ENCODE measurements around the gene KIAA1671. TPM values are rescaled to one million over a fixed set of nuclear protein-coding genes. Genes with fewer than 3 reads are reported as not detected.

KIAA1671 gene
- total and polyA plus RNA-seq, 2 of the 4 experiments (the other 2 are of a cell fraction), result 0.02 TPM; not detected in 1

GRCh38 chr22:25076336-25076735, 123.8 kb downstream of the KIAA1671 start:
- in situ Hi-C loops (cut with MboI; ENCODE audit: low sequenced_read_pairs) (no loop called here), dilution Hi-C loops (cut with HindIII; ENCODE audit: low sequenced_read_pairs, unreplicated experiment) (no loop called here), intact Hi-C loops (cut with micrococcal nuclease) (no loop called here)
- Histone ChIP-seq H3K4me3 (ENCODE audit: insufficient read depth, low read depth, low read length) (no peak overlapping the region), H2AK9ac (replicated peaks; ENCODE audit: low read depth, low read length, poor library complexity) (no peak overlapping the region), H3K14ac (replicated peaks; ENCODE audit: low read depth, low read length) (no peak overlapping the region), H3K9me1 (ENCODE audit: insufficient read depth, low read length) (no peaks in the 10 kb centered on the region), H4K5ac (ENCODE audit: low read depth, low read length) (no peak overlapping the region), H2BK15ac (ENCODE audit: low read depth, low read length) (no peak overlapping the region), H2BK5ac (ENCODE audit: low read depth, low read length, poor library complexity, severe bottlenecking) (no peak overlapping the region), H3K56ac (ENCODE audit: extremely low read depth, insufficient read depth, low read length) (no peak overlapping the region), H3K36me3 (ENCODE audit: control insufficient read depth, insufficient read depth, low read length) (no peaks in the 10 kb centered on the region), H3K18ac (ENCODE audit: low read depth, low read length) (no peak overlapping the region), H2AK5ac (ENCODE audit: low read depth, low read length) (no peak overlapping the region), H3K27me3 (ENCODE audit: control insufficient read depth, insufficient read depth, low read length) (no peaks in the 10 kb centered on the region; the same call in none of the 2 replicates), H4K20me1 (ENCODE audit: insufficient read depth, low read length) (no peaks in the 10 kb centered on the region), H3K79me1 (ENCODE audit: low read depth in 1 of 2, low read length in 2 of 2) (no peaks in the 10 kb centered on the region), H4K91ac (ENCODE audit: insufficient read depth, low read depth, low read length) (no peak overlapping the region), H3K4ac (ENCODE audit: low read depth, low read length) (no peak overlapping the region), H2BK20ac (ENCODE audit: low read depth, low read length) (no peak overlapping the region), H3K4me2 (ENCODE audit: low read depth, low read length) (no peak overlapping the region), H4K8ac (ENCODE audit: low read depth in 2 of 2, low read length in 2 of 2) (no peak overlapping the region), H3K9me3 (ENCODE audit: control insufficient read depth, insufficient read depth, low read length) (no peaks in the 10 kb centered on the region), H3K9ac (ENCODE audit: low read depth, low read length) (no peak overlapping the region), H3K4me1 (ENCODE audit: control insufficient read depth, insufficient read depth, low read length) (no peaks in the 10 kb centered on the region), H3K27ac (ENCODE audit: insufficient read depth, low read length) (no peak overlapping the region), H2BK120ac (ENCODE audit: low read depth, low read length) (no peak overlapping the region), H3K23ac (ENCODE audit: low read depth, low read length) (no peak overlapping the region), H2AFZ (replicated peaks; ENCODE audit: low read length, poor library complexity) (no peak overlapping the region)
- CTCF ChIA-PET, result no interaction called here
- no TSS peak for BruUV-seq (replicated peaks)
- POLR2A ChIA-PET (ENCODE audit: unreplicated experiment), result no interaction called here
- WGBS, 2 experiments (ENCODE audit: extremely low coverage in 2 of 2, insufficient read length in 1 of 2), result 60% methylated on average over 1 of the region's 4 CpGs; no CpG with 5 or more reads in 1 of the 2 experiments
- no peak for ATAC-seq (ENCODE audit: low read depth)
- DNase-seq, result no peak
- TF ChIP-seq RCOR1 (IDR thresholded peaks at IDR 0.05; ENCODE audit: insufficient replicate concordance, low read length), result no peak
- TF ChIP-seq USF2 (IDR thresholded peaks at IDR 0.05; ENCODE audit: low read depth, low read length), result no peak
- no peak for TF ChIP-seq MXI1 (IDR thresholded peaks at IDR 0.05; ENCODE audit: borderline replicate concordance, low read depth, low read length)
- TF ChIP-seq MAFK (IDR thresholded peaks at IDR 0.05; ENCODE audit: low read depth, low read length), result no peak
- TF ChIP-seq POLR2A (IDR thresholded peaks at IDR 0.05; ENCODE audit: low read depth, low read length), result no peak
- no peak for TF ChIP-seq FOS (IDR thresholded peaks at IDR 0.05; ENCODE audit: low read depth, low read length)
- no peak for TF ChIP-seq ELK1 (IDR thresholded peaks at IDR 0.05; ENCODE audit: borderline replicate concordance, low read depth, low read length)
- no peak for TF ChIP-seq NFE2L2 (IDR thresholded peaks at IDR 0.05; ENCODE audit: low read depth, low read length)
